ENCODE measurements around the gene ATP5F1D.
A peak's percentile ranks its signal among the peaks of the same experiment; 100 is the strongest.

ATP5F1D gene

GRCh38 chr19:1217366-1217765, 24.2 kb upstream of the ATP5F1D start:
- no peak overlapping the region for H3K4me3 ChIP-seq (ENCODE audit: control insufficient read depth, low read depth, low read length)
- TF ChIP-seq, protein P1, sequence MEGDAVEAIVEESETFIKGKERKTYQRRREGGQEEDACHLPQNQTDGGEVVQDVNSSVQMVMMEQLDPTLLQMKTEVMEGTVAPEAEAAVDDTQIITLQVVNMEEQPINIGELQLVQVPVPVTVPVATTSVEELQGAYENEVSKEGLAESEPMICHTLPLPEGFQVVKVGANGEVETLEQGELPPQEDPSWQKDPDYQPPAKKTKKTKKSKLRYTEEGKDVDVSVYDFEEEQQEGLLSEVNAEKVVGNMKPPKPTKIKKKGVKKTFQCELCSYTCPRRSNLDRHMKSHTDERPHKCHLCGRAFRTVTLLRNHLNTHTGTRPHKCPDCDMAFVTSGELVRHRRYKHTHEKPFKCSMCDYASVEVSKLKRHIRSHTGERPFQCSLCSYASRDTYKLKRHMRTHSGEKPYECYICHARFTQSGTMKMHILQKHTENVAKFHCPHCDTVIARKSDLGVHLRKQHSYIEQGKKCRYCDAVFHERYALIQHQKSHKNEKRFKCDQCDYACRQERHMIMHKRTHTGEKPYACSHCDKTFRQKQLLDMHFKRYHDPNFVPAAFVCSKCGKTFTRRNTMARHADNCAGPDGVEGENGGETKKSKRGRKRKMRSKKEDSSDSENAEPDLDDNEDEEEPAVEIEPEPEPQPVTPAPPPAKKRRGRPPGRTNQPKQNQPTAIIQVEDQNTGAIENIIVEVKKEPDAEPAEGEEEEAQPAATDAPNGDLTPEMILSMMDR (IDR thresholded peaks at IDR 0.05; ENCODE audit: control insufficient read depth, insufficient read depth, low read depth, low read length, missing control alignments) = no peak
- DNase-seq (ENCODE audit: low read depth) = no peak

DNA sequence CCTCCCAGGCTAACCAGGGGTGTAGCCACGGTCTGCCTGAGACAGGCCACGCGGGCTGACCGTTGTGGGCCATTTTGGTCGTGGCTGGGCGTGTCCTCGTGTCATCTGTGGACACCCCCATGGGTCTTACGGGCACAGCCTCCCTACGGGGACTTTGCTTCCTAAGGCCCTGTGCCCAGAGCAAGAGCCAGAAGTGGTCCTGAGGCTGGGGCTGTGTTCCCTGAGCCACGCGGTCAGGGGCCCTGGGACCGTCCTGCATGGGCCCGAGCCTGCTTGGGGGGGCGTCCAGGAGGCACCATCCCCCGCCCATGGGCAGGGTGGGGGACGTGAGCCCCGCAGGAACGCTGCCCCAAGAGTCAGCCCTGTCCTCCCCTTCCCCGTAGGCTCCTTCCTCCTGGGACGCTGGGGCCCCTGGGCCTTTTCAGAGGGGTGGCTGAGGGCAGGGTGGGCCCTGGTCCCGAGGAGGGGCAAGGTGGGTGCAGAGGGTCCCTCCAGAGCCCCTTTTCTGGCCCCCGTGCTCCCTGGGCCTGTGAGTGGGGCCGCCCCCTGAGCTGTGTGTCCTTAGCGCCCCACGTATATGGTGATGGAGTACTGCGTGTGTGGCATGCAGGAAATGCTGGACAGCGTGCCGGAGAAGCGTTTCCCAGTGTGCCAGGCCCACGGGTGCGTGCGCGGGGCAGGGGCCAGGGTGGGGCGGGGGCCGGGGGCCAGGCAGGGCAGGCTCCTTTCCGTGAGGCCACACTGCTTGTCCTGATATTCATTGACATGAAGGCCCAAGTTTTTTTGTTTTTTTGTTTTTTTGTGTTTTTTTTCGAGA, 22.6 kb upstream of the ATP5F1D start:
- H3K4me3 ChIP-seq (ENCODE audit: control insufficient read depth, low read depth, low read length) = no peak overlapping the region
- no peak for DNase-seq (ENCODE audit: low read depth)
- TF ChIP-seq, protein P1 (IDR thresholded peaks at IDR 0.05; ENCODE audit: control insufficient read depth, insufficient read depth, low read depth, low read length, missing control alignments) = no peak

DNA sequence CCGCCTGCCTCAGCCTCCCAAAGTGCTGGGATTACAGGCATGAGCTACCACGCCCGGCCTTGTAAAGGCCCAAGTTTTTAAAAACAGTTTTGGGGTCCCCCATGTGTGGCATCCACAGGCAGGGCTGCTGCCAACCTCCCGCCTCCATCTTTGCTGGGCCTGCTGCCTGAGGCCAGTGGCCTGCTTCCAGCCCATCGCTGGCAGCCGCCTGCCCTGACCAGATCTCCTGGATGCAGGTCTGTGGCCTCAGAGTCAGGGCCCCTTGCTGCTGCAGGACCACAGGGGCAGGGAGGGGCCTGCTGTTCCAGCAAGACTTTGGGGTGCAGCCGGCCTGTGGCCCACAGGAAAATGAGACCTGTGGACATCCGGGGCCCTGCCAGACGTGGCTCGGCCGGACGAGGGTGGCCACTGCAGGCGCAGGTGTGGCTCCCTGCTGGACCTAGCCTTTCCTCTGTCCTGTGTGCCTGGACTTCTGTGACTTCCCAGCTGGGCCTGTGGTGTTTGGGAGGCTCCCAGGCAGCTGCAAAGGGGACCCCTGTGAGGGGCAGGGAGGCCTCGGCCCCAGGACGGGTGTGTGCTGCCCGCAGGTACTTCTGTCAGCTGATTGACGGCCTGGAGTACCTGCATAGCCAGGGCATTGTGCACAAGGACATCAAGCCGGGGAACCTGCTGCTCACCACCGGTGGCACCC, 21.6 kb upstream of the ATP5F1D start:
- TF ChIP-seq, protein P1 (IDR thresholded peaks at IDR 0.05; ENCODE audit: control insufficient read depth, insufficient read depth, low read depth, low read length, missing control alignments) = no peak
- DNase-seq (ENCODE audit: low read depth) = no peak
- no peak overlapping the region for H3K4me3 ChIP-seq (ENCODE audit: control insufficient read depth, low read depth, low read length)

- TF ChIP-seq, protein P1 (IDR thresholded peaks at IDR 0.05; ENCODE audit: control insufficient read depth, insufficient read depth, low read depth, low read length, missing control alignments) = peak; percentile 32
- H3K4me3 ChIP-seq (ENCODE audit: control insufficient read depth, low read depth, low read length) = no peak overlapping the region
- no peak for DNase-seq (ENCODE audit: low read depth)
Measured at GRCh38 chr19:1220477-1220930, 21.0 kb upstream of the ATP5F1D start.

DNA sequence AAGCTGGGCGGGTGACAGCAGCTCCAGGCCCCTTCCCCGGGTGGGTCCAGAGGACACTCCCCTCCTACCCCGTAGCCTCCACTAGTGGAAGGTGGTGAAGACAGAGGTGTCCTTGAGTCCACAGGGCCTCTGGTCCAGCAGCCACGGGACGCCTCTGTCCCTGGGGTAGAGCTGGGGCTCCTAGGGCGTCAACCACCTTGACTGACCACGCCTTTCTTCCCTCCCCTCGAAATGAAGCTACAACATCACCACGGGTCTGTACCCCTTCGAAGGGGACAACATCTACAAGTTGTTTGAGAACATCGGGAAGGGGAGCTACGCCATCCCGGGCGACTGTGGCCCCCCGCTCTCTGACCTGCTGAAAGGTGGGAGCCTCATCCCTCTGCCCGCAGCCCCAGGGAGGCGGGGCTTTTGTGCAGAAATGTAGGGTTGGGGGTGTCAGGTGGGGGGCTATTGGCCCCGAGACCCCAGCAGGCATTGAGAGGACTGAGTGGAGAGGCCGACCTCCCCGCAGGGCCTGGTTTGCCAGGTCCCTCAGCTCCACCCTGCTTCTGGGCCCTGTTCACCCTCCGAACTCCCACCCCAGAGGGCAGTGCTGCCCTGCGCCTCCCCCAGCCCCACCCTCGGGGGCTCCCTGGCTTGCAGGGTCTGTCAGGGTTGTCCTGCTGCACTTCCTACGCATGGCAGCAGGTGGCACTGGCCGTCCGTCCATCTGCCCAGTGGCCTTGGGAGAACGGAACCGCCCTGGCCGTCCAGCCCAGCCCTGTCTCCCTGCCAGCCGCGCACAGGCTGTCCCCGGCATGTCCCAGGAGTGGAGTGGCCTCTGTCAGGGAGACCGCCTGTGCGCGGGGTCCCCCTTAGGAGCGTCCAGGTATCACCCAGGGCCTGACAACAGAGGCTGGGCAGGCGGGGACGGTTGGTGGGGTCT, 20.3 kb upstream of the ATP5F1D start:
- H3K4me3 ChIP-seq (ENCODE audit: control insufficient read depth, low read depth, low read length) = no peak overlapping the region
- DNase-seq (ENCODE audit: low read depth) = no peak
- TF ChIP-seq, protein P1 (IDR thresholded peaks at IDR 0.05; ENCODE audit: control insufficient read depth, insufficient read depth, low read depth, low read length, missing control alignments) = peak; percentile 60

DNA sequence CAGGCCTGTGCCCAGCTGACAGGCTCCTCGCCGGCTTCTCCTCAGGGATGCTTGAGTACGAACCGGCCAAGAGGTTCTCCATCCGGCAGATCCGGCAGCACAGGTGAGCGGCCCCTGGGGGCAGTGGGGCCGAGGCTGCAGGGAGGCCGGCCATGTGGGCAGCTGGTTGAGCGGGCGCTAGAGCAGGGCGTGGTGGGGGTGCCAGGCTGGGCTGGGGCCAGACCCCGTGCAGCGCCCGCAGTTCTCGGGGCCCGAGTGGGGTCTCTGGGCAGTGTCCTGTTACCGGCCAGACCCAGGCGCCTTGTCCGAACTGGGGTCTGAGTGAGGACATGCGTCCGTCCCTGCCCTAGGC, 19.7 kb upstream of the ATP5F1D start:
- no peak overlapping the region for H3K4me3 ChIP-seq (ENCODE audit: control insufficient read depth, low read depth, low read length)
- TF ChIP-seq, protein P1 (IDR thresholded peaks at IDR 0.05; ENCODE audit: control insufficient read depth, insufficient read depth, low read depth, low read length, missing control alignments) = no peak
- no peak for DNase-seq (ENCODE audit: low read depth)
